ENCODE results near the gene TMEM176A.
"Not testable (repeated sequence)": the region's sequence is repeated elsewhere in the genome, so short reads cannot be mapped to it uniquely, and the experiment has no call there.

TMEM176A gene

DNA sequence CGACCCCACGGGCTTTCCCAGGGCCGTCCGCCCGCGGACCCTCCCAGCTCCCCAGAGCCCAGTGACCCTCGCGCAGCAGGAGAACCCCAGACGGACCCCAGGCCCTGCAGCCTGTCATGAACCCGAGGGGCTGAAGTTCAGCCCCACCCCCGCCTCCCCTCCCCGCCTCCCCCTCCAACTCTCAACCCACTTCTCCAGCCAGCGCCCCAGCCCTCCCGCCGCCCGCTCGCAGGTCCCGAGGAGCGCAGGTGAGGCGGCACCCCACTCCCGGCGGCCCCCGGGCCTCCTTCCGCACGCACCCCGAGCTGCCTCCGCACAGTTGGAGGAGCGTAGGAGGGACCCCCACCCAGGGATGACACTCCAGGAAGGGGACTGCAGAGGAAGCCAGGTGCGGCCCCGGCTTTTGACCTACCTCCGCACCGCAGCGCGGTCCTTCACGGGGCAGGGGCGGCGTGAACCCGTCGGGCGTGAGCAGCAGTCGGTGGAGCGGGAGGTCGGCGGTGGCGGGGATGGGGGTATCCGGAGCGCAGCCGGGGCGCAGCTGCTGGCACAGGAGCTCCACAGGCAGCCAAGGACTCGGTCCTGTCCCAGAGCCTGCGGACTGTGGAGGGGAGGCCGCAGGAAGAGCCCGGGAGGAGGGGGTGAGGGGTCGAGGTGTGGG, at the start of gene TMEM176A:
TSS of gene TMEM176A (plus strand) at position 189 of the 661 bp plus-strand sequence. CDS start 782 bp downstream, outside the sequence.
- no peak for DNase-seq

- DNase-seq: no peak
Measured at GRCh38 chr7:150751702-150752101, 48.9 kb upstream of the TMEM176A start.

GRCh38 chr7:150753239-150753638, 47.3 kb upstream of the TMEM176A start:
- no peak for DNase-seq

DNA sequence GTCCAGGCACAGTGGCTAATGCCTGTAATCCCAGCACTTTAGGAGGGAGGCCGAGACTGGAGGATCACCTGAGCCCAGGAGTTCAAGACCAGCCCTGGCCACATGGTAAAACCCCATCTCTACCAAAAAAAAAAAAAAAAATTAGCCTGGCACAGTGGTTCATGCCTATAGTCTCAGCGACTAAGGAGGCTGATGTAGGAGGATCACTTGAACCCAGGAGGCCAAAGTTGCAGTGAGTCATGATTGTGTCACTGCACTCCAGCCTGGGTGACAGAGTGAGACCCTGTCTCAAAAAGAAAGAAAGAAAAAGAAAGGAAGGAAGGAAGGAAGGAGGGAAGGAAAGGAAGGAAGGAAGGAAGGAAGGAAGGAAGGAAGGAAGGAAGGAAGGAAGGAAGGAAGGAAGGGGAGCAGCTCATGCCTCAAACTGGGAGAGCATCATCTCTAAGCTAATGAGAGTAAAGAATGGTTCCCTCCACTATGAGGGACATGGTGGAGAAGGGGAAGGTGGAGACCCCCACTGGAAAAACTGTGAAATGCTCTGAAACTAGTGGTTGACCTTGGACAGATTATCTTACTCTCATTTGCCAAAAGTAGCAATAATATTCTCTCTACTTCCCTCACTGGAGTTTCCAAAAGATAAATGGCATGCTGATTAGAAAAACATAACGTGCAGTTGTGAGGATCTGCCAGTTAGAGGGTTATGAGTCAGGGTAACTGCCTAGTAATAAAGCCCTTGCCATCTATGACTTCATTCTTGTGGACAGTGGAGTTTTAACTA, 46.6 kb upstream of the TMEM176A start:
- DNase-seq: no peak

DNA sequence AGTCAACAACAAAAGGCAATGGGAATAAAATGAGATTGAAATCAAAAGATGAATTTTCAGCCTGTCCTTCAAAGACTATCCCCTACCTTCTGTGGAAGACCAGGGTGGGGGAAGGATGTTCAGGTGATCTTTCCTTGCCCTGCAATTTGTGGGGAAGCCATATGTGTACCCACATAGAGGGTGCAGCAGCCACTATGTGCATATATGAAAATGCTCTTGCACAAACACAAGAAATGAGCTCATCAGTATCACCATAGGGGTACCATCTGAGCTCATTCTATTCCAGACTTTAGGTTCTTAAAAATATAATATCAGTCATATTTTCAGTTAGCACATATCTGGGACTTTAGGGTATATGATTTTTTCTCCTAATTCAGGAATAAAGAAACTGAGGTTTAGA, 45.6 kb upstream of the TMEM176A start:
- no peak for DNase-seq

DNA sequence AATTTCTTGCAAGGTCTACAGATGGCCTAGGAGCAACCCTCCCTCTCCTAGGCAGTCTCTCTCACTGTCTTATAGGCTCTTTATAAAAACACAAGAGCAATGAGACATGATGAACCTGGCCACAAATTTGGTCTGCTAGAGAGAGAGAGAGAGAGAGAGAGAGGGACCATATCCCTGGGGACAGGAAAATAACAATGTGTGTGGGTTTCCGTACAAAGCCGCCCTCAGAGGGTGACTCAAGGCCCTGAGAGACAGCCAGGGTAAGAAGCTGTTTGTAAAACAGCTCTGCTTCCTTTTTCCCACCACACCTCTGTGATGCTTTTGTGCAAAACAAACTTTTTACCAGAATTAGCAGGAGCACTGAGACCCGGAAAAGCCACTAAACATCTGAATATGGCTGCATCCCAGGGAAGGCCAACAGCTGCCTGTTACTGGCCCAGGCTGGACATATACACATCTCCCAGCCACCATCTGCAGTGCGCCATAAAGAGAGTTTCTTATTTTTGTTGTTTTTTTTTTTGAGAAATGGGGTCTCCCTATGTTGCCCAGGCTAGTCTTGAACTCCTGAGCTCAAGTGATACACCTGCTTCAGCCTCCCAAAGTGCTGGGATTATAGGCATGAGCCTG, 45.0 kb upstream of the TMEM176A start:
- no peak for DNase-seq

GRCh38 chr7:150756166-150756565, 44.4 kb upstream of the TMEM176A start:
- DNase-seq: no peak

GRCh38 chr7:150756858-150757257, 43.7 kb upstream of the TMEM176A start:
- DNase-seq: no peak

GRCh38 chr7:150759479-150759878, 41.1 kb upstream of the TMEM176A start:
- no peak for DNase-seq

GRCh38 chr7:150766334-150766709, 34.2 kb upstream of the TMEM176A start:
- DNase-seq: no peak

DNA sequence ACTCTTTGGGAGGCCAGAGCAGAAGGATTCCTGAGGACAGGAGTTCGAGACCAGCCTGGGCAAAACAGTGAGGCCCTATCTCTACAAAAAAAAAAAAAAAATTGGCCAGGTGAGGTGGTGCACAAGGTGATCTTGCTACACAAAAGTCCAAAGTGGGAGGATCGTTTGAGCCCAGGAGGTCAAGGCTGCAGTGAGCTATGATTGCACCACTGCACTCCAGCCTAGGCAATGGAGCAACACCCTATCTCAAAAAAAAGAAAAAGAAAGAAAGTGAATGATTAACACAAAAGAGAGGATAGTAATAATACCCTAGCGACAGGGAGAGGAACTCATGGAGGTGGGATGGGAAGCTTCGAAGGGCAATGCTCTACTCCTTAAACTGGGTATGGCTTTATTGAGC, 30.8 kb upstream of the TMEM176A start:
- DNase-seq: no peak

DNA sequence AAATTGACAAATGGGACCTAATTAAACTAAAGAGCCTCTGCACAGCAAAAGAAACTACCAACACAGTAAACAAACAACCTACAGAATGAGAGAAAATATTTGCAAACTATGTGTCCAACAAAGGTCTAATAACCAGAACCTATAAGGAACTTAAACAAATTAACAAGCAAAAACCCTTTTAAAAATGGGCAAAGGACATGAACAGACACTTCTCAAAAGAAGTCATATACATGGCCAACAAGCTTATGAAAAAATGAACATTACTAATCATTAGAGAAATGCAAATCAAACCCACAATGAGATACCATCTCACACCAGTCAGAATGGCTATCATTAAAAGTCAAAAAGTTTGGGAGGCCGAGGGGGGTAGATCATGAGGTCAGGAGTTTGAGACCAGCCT, 26.4 kb upstream of the TMEM176A start:
- not testable (repeated sequence) for DNase-seq

DNA sequence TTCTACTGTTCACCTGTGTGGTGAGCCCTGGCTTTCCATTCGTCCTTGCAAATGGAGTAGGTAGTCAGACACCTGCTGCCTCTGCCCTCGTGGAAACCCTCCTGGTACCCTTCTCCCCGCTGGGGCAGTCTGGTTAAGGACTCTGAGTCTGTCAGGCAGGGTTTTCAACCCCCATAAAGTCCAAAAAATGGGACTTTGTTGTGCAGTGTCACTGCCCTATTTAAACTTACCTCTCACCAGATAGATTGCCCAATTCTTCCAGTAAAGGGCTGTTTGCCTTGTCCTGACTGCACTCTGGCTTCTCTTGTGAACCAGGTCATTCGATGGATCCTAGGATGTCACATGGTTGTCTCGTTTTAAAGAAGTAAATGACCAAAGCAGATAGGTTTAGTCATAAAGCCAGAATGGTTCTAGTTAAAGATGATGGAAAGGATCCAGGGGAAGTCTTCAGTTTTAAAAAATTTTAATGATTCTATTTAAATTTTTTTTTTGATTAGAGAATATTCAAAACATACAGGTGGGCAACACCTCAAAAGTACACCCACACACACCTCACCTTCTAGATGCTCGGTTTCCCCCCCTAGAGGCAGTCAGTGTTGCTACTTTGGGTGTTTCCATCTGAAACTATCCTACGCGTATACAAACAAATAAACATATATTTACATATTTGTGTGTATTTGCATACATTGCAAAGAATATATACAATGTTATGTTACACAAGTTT, 22.4 kb upstream of the TMEM176A start:
- DNase-seq: no peak

GRCh38 chr7:150778738-150779301, 21.7 kb upstream of the TMEM176A start:
- peak; percentile 18 to 78 for DNase-seq

- no peak for DNase-seq
Measured at GRCh38 chr7:150780292-150780691, 20.3 kb upstream of the TMEM176A start.

GRCh38 chr7:150781103-150781502, 19.5 kb upstream of the TMEM176A start:
- no peak for DNase-seq

- no peak for DNase-seq
Measured at GRCh38 chr7:150781961-150782360, 18.6 kb upstream of the TMEM176A start.

GRCh38 chr7:150784120-150784736, 16.3 kb upstream of the TMEM176A start:
- no peak for DNase-seq

GRCh38 chr7:150784954-150785353, 15.6 kb upstream of the TMEM176A start:
- DNase-seq: no peak

- DNase-seq: no peak
Measured at GRCh38 chr7:150787321-150788281, 13.0 kb upstream of the TMEM176A start.

All from NCI-H446 (cell line).